Activated T-cell treated with anti-CD3 and anti-CD28 coated beads for 1 hour (primary cell): Measurements from ENCODE around the gene RFFL.

ENCODE experiments used
- DNase-seq: peaks from one replicate; pipeline ENCODE4 v3.0.0-alpha.2; 2020; ENCODE audit warnings: low read depth

The RFFL gene

GRCh38 chr17:34974794-34975785, 88.4 kb downstream of the RFFL start:
- no peak for DNase-seq

GRCh38 chr17:34974179-34974578, 89.3 kb downstream of the RFFL start:
- no peak for DNase-seq

- DNase-seq: peak; percentile 77
These were observed 102.2 kb downstream of the RFFL start, which contains the start of the genes CCT6B and ZNF830 for GRCh38 chr17:34961093-34961911. CCT6B (minus strand) TSS chr17:34961460; CDS start chr17:34961393, 67 bp downstream. ZNF830 (plus strand) TSS chr17:34961540; CDS start chr17:34961567, 27 bp downstream.

GRCh38 chr17:34958438-34958837, 105.1 kb downstream of the RFFL start:
- DNase-seq: no peak
